SK-N-SH (cell line): Measurements from ENCODE around the gene PPP1R15B. TPM values are rescaled to one million over a fixed set of nuclear protein-coding genes. Genes with fewer than 3 reads are reported as not detected.

ENCODE experiments used
- CTCF ChIA-PET: fragments of 300-600, 350-600 bp; formaldehyde crosslinking; extraction: SDS; loops from one replicate; lab custom pipeline; 2021; lab: Yijun Ruan, JAX
- POLR2A ChIA-PET: fragments of 350-600 bp; sonication (Branson Sonifier 250); formaldehyde crosslinking; extraction: SDS; loops from one replicate; lab custom pipeline; 2020; ENCODE audit warnings: antibody characterized with exemption, inconsistent platforms; lab: Yijun Ruan, JAX
- DNase-seq: peaks from one replicate; pipeline ENCODE4 v3.0.0; 2012
- H2AFZ ChIP-seq: fragments of 200-600 bp; sonication (generic); 2 replicates; pipeline ENCODE4 v1.8.1; 2016; ENCODE audit warnings: antibody characterized with exemption, mild to moderate bottlenecking, low read depth
- H3F3A ChIP-seq: fragments of 200-600 bp; sonication (generic); replicated peaks from 2 replicates; pipeline ENCODE3; 2016; ENCODE audit warnings: antibody characterized with exemption, mild to moderate bottlenecking; ENCODE audit not compliant: insufficient read depth
- H3K27ac ChIP-seq, 2 experiments: fragments of 200-500 bp in 1 of 2; fragments of 200-600 bp in 1 of 2; sonication (Bioruptor generic) in 1 of 2; sonication (generic), shearing (Covaris generic) in 1 of 2; 2 replicates each; pipeline versions ENCODE4 v1.5.1 to v1.6.1; 2014 to 2016; ENCODE audit warnings: low read depth in 2 of 2, inconsistent platforms in 1 of 2, low read length in 1 of 2, mild to moderate bottlenecking in 1 of 2, mixed read lengths in 1 of 2
- H3K27me3 ChIP-seq: fragments of 200-600 bp; sonication (generic), shearing (Covaris generic); 2 replicates; pipeline ENCODE4 v1.6.1; 2016; ENCODE audit warnings: mixed run types; ENCODE audit not compliant: insufficient read depth
- H3K36me3 ChIP-seq, 2 experiments: fragments of 200-500 bp in 1 of 2; fragments of 200-600 bp in 1 of 2; sonication (Bioruptor generic) in 1 of 2; sonication (generic) in 1 of 2; replicated peaks in 1 of 2; 2 replicates each; pipeline versions ENCODE3 to v1.5.1; 2014 to 2016; ENCODE audit warnings: low read length in 1 of 2, mild to moderate bottlenecking in 1 of 2; ENCODE audit not compliant: insufficient read depth in 2 of 2, control insufficient read depth in 1 of 2
- H3K4me1 ChIP-seq, 2 experiments: fragments of 200-500 bp in 1 of 2; fragments of 200-600 bp in 1 of 2; sonication (Bioruptor generic) in 1 of 2; sonication (generic), shearing (Covaris generic) in 1 of 2; 2 replicates each; pipeline versions ENCODE4 v1.5.1 to v1.6.1; 2014 to 2016; ENCODE audit warnings: low read depth in 1 of 2, low read length in 1 of 2, mixed run types in 1 of 2; ENCODE audit not compliant: insufficient read depth in 2 of 2, control insufficient read depth in 1 of 2
- H3K4me2 ChIP-seq: fragments of 200-600 bp; sonication (generic), shearing (Covaris generic); 2 replicates; pipeline ENCODE4 v1.6.1; 2017; ENCODE audit warnings: mixed run types
- H3K4me3 ChIP-seq, 2 experiments: fragments of 200-500 bp in 1 of 2; fragments of 200-600 bp in 1 of 2; sonication (Bioruptor generic) in 1 of 2; sonication (generic), shearing (Covaris generic) in 1 of 2; 2 replicates each; pipeline versions ENCODE4 v1.5.1 to v1.8.1; 2014 to 2016; ENCODE audit warnings: low read depth in 2 of 2, inconsistent platforms in 1 of 2, low read length in 1 of 2, mild to moderate bottlenecking in 1 of 2, mixed read lengths in 1 of 2, moderate library complexity in 1 of 2
- H3K79me2 ChIP-seq: fragments of 200-600 bp; sonication (generic); 2 replicates; pipeline ENCODE4 v1.8.1; 2017; ENCODE audit warnings: mild to moderate bottlenecking; ENCODE audit not compliant: insufficient read depth
- H3K9ac ChIP-seq: fragments of 200-600 bp; sonication (generic); 2 replicates; pipeline ENCODE4 v1.6.1; 2017; ENCODE audit warnings: mixed run types
- H3K9me2 ChIP-seq: fragments of 200-600 bp; sonication (generic); 2 replicates; pipeline ENCODE4 v1.6.1; 2017; ENCODE audit warnings: mixed run types
- H3K9me3 ChIP-seq: fragments of 200-600 bp; sonication (generic); 2 replicates; pipeline ENCODE4 v1.6.1; 2017; ENCODE audit warnings: mixed run types, mild to moderate bottlenecking, moderate library complexity
- H4K20me1 ChIP-seq: fragments of 200-600 bp; sonication (generic); 2 replicates; pipeline ENCODE4 v1.6.1; 2017; ENCODE audit warnings: mild to moderate bottlenecking, mixed run types; ENCODE audit not compliant: insufficient read depth
- CHD2 ChIP-seq: fragments of 150-350 bp; IDR thresholded peaks from 2 replicates; pipeline ENCODE4 v1.6.1; 2018; ENCODE audit warnings: low read length; ENCODE audit not compliant: partially characterized antibody
- EP300 ChIP-seq, 2 experiments: IDR thresholded peaks; 2 replicates each; pipeline versions ENCODE4 v1.4.0 to v1.6.1; 2012; ENCODE audit warnings: borderline replicate concordance in 1 of 2, low read depth in 1 of 2, low read length in 1 of 2
- EZH2phosphoT487 ChIP-seq: fragments of 200-600 bp; sonication (generic); IDR thresholded peaks from 2 replicates; pipeline ENCODE4 v1.6.1; 2017; ENCODE audit warnings: low read depth, mixed run types, mild to moderate bottlenecking, antibody characterized with exemption, moderate library complexity, borderline replicate concordance
- FOXM1 ChIP-seq: IDR thresholded peaks from 2 replicates; pipeline ENCODE4 v1.4.0; 2012; ENCODE audit warnings: low read depth, mild to moderate bottlenecking
- IRF3 ChIP-seq: fragments of 150-350 bp; IDR thresholded peaks from 2 replicates; pipeline ENCODE4 v1.6.1; 2016; ENCODE audit warnings: mild to moderate bottlenecking, low read depth, low read length
- NRF1 ChIP-seq: IDR thresholded peaks from 2 replicates; pipeline ENCODE4 v1.6.1; 2012; ENCODE audit warnings: low read depth, mild to moderate bottlenecking, low read length
- RCOR1 ChIP-seq: fragments of 150-350 bp; IDR thresholded peaks from 2 replicates; pipeline ENCODE4 v1.6.1; 2017; ENCODE audit warnings: antibody characterized with exemption, low read length
- REST ChIP-seq: IDR thresholded peaks from 2 replicates; pipeline ENCODE4 v1.6.1; 2012; ENCODE audit warnings: mild to moderate bottlenecking, low read depth, low read length, moderate library complexity
- RXRA ChIP-seq: IDR thresholded peaks from 2 replicates; pipeline ENCODE4 v1.4.0; 2012; ENCODE audit warnings: low read depth, mild to moderate bottlenecking, borderline replicate concordance
- USF1 ChIP-seq: IDR thresholded peaks from 2 replicates; pipeline ENCODE4 v1.4.0; 2012; ENCODE audit warnings: low read depth, borderline replicate concordance
- USF2 ChIP-seq: fragments of 150-350 bp; IDR thresholded peaks from 2 replicates; pipeline ENCODE4 v1.6.1; 2017; ENCODE audit warnings: antibody characterized with exemption, low read length, low read depth, borderline replicate concordance
- WGBS: methylation state at CpG from one replicate; pipeline ENCODE4 v1.1.6; 2017; ENCODE audit warnings: low lambda C conversion rate; 5-methylcytosine and 5-hydroxymethylcytosine counted together
- polyA plus RNA-seq, 3 experiments: library from polyadenylated mRNA; depleted of rRNA; stranded (reverse); fragments of >200 nt; gene quantifications; 2 replicates each; pipeline ENCODE4 v1.2.3, GENCODE V29; 2012

Gene PPP1R15B
- polyA plus RNA-seq, 1 of the 3 experiments (the other 2 are of a cell fraction): 12.1 TPM

GRCh38 chr1:204448344-204448964 is 36.8 kb upstream of the PPP1R15B start:
- Histone ChIP-seq H3K9me3 (no peaks in the 10 kb centered on the region), H3K9me2 (no peaks in the 10 kb centered on the region), H2AFZ (no peak overlapping the region), H3F3A (no peaks in the 10 kb centered on the region), H3K27me3 (no peaks in the 10 kb centered on the region), H3K9ac (no peak overlapping the region), H3K4me1 (no peaks in the 10 kb centered on the region; a peak in 1 of 4 replicates), H3K36me3 (peaks cover 0 to 14% of the 10 kb centered on the region in 2 experiments), H3K4me2 (no peak overlapping the region), H3K27ac (no peak overlapping the region), H3K79me2 (no peaks in the 10 kb centered on the region), H3K4me3 (no peak overlapping the region), H4K20me1 (no peaks in the 10 kb centered on the region)
- POLR2A ChIA-PET: no interaction called here
- CTCF ChIA-PET: interaction anchor here (1.2 to 35.1 kb wide), 4 partner anchors 14 to 48 kb away, joined by 3 to 1005 read pairs (median 72); partner anchors contain the start of gene PIK3C2B
- 91% methylated on average over 6 of the region's 7 CpGs for WGBS
- no peak for TF ChIP-seq FOXM1
- TF ChIP-seq NRF1: no peak
- no peak for TF ChIP-seq CHD2
- TF ChIP-seq IRF3: no peak
- TF ChIP-seq RXRA: no peak
- TF ChIP-seq EP300 (IDR thresholded peaks at IDR 0.05; ENCODE audit: borderline replicate concordance in 1 of 2, low read depth in 1 of 2, low read length in 1 of 2): no peak
- TF ChIP-seq RCOR1: no peak
- no peak for TF ChIP-seq USF1
- TF ChIP-seq USF2: no peak
- TF ChIP-seq EZH2phosphoT487: no peak
- no peak for TF ChIP-seq REST
- DNase-seq: no peak
